A673 (cell line): ENCODE data around the gene GEMIN4. TPM values are rescaled to one million over a fixed set of nuclear protein-coding genes. Genes with fewer than 3 reads are reported as not detected.
A peak's percentile ranks its signal among the peaks of the same experiment; 100 is the strongest.

Experiments
- Bru-seq: library from RNA; stranded (reverse); fragments of 400-500 nt; gene quantifications from one replicate; lab custom pipeline; 2021; lab: Mats Ljungman, UMichigan
- BruChase-seq, 2 experiments: library from RNA; stranded (reverse); fragments of 400-500 nt; gene quantifications; one replicate each; lab custom pipeline; 2021; lab: Mats Ljungman, UMichigan
- BruUV-seq: library from RNA; stranded (reverse); fragments of 400-500 nt; replicated peaks from 2 replicates; lab custom pipeline; 2021; lab: Mats Ljungman, UMichigan
- CTCF ChIA-PET: fragments of 300-600 bp; sonication (Branson Sonifier 250); formaldehyde crosslinking; loops from one replicate; lab custom pipeline; 2022; ENCODE audit warnings: antibody characterized with exemption; lab: Charles Lee
- POLR2A ChIA-PET: fragments of 300-600 bp; sonication (Branson Sonifier 250); formaldehyde crosslinking; loops from one replicate; lab custom pipeline; 2022; ENCODE audit warnings: antibody characterized with exemption; ENCODE audit not compliant: low non-redundant PET; lab: Charles Lee
- DNase-seq: peaks from one replicate; pipeline ENCODE4 v3.0.0-alpha.2; 2015; ENCODE audit warnings: low spot score
- H3K27ac ChIP-seq: fragments of 200-600 bp; sonication (generic); 2 replicates; pipeline ENCODE4 v1.5.1; 2016; ENCODE audit warnings: mixed run types, low read depth, mild to moderate bottlenecking, mixed read lengths, antibody characterized with exemption, low read length; ENCODE audit not compliant: poor library complexity, severe bottlenecking
- H3K27me3 ChIP-seq: fragments of 200-600 bp; sonication (generic); replicated peaks from 2 replicates; pipeline ENCODE4 v1.6.1; 2017; ENCODE audit warnings: mixed run types, low read depth, mild to moderate bottlenecking, mixed read lengths, antibody characterized with exemption, low read length; ENCODE audit not compliant: insufficient read depth, poor library complexity
- H3K36me3 ChIP-seq: fragments of 200-600 bp; sonication (generic); 2 replicates; pipeline ENCODE4 v1.6.1; 2016; ENCODE audit warnings: mixed run types, mild to moderate bottlenecking, mixed read lengths, antibody characterized with exemption, low read length; ENCODE audit not compliant: insufficient read depth, poor library complexity, severe bottlenecking
- H3K4me1 ChIP-seq: fragments of 200-600 bp; sonication (generic); 2 replicates; pipeline ENCODE4 v1.6.1; 2017; ENCODE audit warnings: mixed run types, mild to moderate bottlenecking, mixed read lengths, antibody characterized with exemption, low read length; ENCODE audit not compliant: insufficient read depth, poor library complexity, severe bottlenecking
- H3K4me3 ChIP-seq: fragments of 200-600 bp; sonication (generic); 2 replicates; pipeline ENCODE4 v1.5.1; 2016; ENCODE audit warnings: low read depth, mixed run types, mild to moderate bottlenecking, mixed read lengths, low read length; ENCODE audit not compliant: poor library complexity, severe bottlenecking
- H3K9me3 ChIP-seq: fragments of 200-600 bp; sonication (generic); 2 replicates; pipeline ENCODE4 v1.6.1; 2016; ENCODE audit warnings: mixed run types, low read depth, mild to moderate bottlenecking, mixed read lengths, antibody characterized with exemption, low read length; ENCODE audit not compliant: poor library complexity, severe bottlenecking
- CTCF ChIP-seq: fragments of 300-800, 200-600 bp; sonication (generic); conservative IDR thresholded peaks from 2 replicates; pipeline ENCODE4 v1.5.1; 2017; ENCODE audit warnings: low read depth, mild to moderate bottlenecking, antibody characterized with exemption, low read length, moderate library complexity, mixed read lengths
- EZH2 ChIP-seq: fragments of 200-600 bp; sonication (generic); IDR thresholded peaks from 2 replicates; pipeline ENCODE4 v1.6.1; 2017; ENCODE audit warnings: borderline replicate concordance, low read depth, mild to moderate bottlenecking, mixed read lengths, antibody characterized with exemption, low read length; ENCODE audit not compliant: poor library complexity, severe bottlenecking
- intact Hi-C: fragments of 100-400 bp; cut with micrococcal nuclease; formaldehyde crosslinking; loops from one replicate; pipeline ENCODE4 v1.10.0; 2022; ENCODE audit not compliant: unreplicated experiment
- long read RNA-seq: library from polyadenylated mRNA; stranded (forward); transcript quantifications from one replicate; pipeline ENCODE4 v2.0.0, GENCODE V29; 2022
- total RNA-seq: library from RNA; stranded (reverse); gene quantifications from 2 replicates; pipeline ENCODE4 v1.2.3, GENCODE V29; 2021

Gene GEMIN4
- total RNA-seq (58.7 and 66.3 TPM in 2 replicates), Bru-seq, nascent RNA (percentile 88 among the genes with signal in this experiment), BruChase-seq, experiment 1, labeled RNA remaining after a 2-hour chase (percentile 90 among the genes with signal in this experiment), BruChase-seq, experiment 2, labeled RNA remaining after a 6-hour chase (percentile 72 among the genes with signal in this experiment)
- long read RNA-seq, full-length matches to known transcripts = 138 of 143 reads
- long read RNA-seq, partial matches to known transcripts = 0 of 143 reads
- long read RNA-seq, other reads (novel, unspliced or antisense) = 5 of 143 reads

- H3K4me1 ChIP-seq = peaks cover 5% of the 10 kb centered on the region
- no peaks in the 10 kb centered on the region for H3K27me3 ChIP-seq
- ChIA-PET POLR2A (no interaction called here), CTCF (interaction anchor here (0.6 to 1.4 kb wide), 7 partner anchors 36 to 340 kb away, joined by 3 to 8 read pairs (median 6); partner anchors contain the start of gene TIMM22)
- no TSS peak for BruUV-seq
- peak within 1 kb of the TSS; percentile 96 for H3K27ac ChIP-seq
- H3K9me3 ChIP-seq = no peaks in the 10 kb centered on the region
- H3K36me3 ChIP-seq = peaks cover 20% of the 10 kb centered on the region
- peak; percentile 95 for TF ChIP-seq CTCF
- TF ChIP-seq EZH2 = no peak
- DNase-seq = peak; percentile 95
- intact Hi-C loops = no loop called here
- peak within 1 kb of the TSS; percentile 80 for H3K4me3 ChIP-seq
Observed at GRCh38 chr17:752002-752619, at the start of gene GEMIN4. TSS of gene GEMIN4 (minus strand) at chr17:752264. CDS start at chr17:752142, 122 bp downstream.

GRCh38 chr17:801660-802059, 49.6 kb upstream of the GEMIN4 start:
- Histone ChIP-seq H3K36me3 (no peaks in the 10 kb centered on the region), H3K4me3 (no peak overlapping the region), H3K27ac (no peak overlapping the region), H3K9me3 (no peaks in the 10 kb centered on the region), H3K27me3 (peaks cover 16% of the 10 kb centered on the region), H3K4me1 (no peaks in the 10 kb centered on the region)
- POLR2A ChIA-PET = no interaction called here
- DNase-seq = no peak
- no TSS peak for BruUV-seq
- TF ChIP-seq CTCF = no peak
- TF ChIP-seq EZH2 = no peak
- CTCF ChIA-PET = interaction anchor here (1.0 to 1.1 kb wide), 2 partner anchors 179 to 197 kb away, joined by 3 read pairs; no protein-coding TSS in a partner anchor
- intact Hi-C loops = no loop called here

- H3K36me3 ChIP-seq = no peaks in the 10 kb centered on the region
- no peak for TF ChIP-seq EZH2
- TF ChIP-seq CTCF = no peak
- ChIA-PET POLR2A (no interaction called here), CTCF (interaction anchor here (1.0 kb wide), 1 partner anchor 180 kb away, joined by 3 read pairs; no protein-coding TSS in a partner anchor)
- H3K27me3 ChIP-seq = peaks cover 12% of the 10 kb centered on the region
- H3K4me1 ChIP-seq = no peaks in the 10 kb centered on the region
- intact Hi-C loops = no loop called here
- no peak overlapping the region for H3K4me3 ChIP-seq
- no peaks in the 10 kb centered on the region for H3K9me3 ChIP-seq
- DNase-seq = no peak
- BruUV-seq = no TSS peak
- no peak overlapping the region for H3K27ac ChIP-seq
Observed at GRCh38 chr17:800446-801242, 48.6 kb upstream of the GEMIN4 start.
